OCI-LY1 (cell line): ENCODE measurements around the gene CACNA1C.

Experiments
- CTCF ChIP-seq: fragments of 200-600 bp; sonication (generic), shearing (Covaris generic); IDR thresholded peaks from 2 replicates; pipeline ENCODE4 v1.5.1; 2017; ENCODE audit warnings: mild to moderate bottlenecking, antibody characterized with exemption, low read length, moderate library complexity, mixed read lengths
- EZH2 ChIP-seq: fragments of 200-600 bp; sonication (generic), shearing (Covaris generic); IDR thresholded peaks from 2 replicates; pipeline ENCODE4 v1.8.0; 2017; ENCODE audit warnings: borderline replicate concordance, mixed run types, mild to moderate bottlenecking, antibody characterized with exemption, low read length, moderate library complexity, mixed read lengths

- TF ChIP-seq CTCF (no peak), EZH2 (no peak)
These were observed 159.8 kb downstream of the CACNA1C start for GRCh38 chr12:2212537-2212936.
